WTC11 (cell line): ENCODE data around the gene PCNA.

Experiments used
- ETV6 ChIP-seq: sonication (generic); formaldehyde crosslinking; IDR thresholded peaks from 2 replicates; pipeline ENCODE4 v1.8.1; 2022; ENCODE audit warnings: mild to moderate bottlenecking, missing genetic modification reagents
- TF ChIP-seq, protein P1 (sequence below): sonication (generic); formaldehyde crosslinking; IDR thresholded peaks from 2 replicates; pipeline ENCODE4 v1.8.0; 2022; ENCODE audit warnings: mild to moderate bottlenecking, missing genetic modification reagents
- TF ChIP-seq, protein P2 (sequence below): sonication (generic); formaldehyde crosslinking; IDR thresholded peaks from 2 replicates; pipeline ENCODE4 v1.8.1; 2022; ENCODE audit warnings: mild to moderate bottlenecking, moderate library complexity, missing genetic modification reagents
- TF ChIP-seq, protein P3 (sequence below): sonication (generic); formaldehyde crosslinking; IDR thresholded peaks from 2 replicates; pipeline ENCODE4 v1.8.0; 2022; ENCODE audit warnings: mild to moderate bottlenecking, missing genetic modification reagents
- TF ChIP-seq, protein P4 (sequence below): fragments of 200-600 bp; IDR thresholded peaks from 2 replicates; pipeline ENCODE4 v1.8.0; 2022; ENCODE audit warnings: antibody characterized with exemption

DNA sequence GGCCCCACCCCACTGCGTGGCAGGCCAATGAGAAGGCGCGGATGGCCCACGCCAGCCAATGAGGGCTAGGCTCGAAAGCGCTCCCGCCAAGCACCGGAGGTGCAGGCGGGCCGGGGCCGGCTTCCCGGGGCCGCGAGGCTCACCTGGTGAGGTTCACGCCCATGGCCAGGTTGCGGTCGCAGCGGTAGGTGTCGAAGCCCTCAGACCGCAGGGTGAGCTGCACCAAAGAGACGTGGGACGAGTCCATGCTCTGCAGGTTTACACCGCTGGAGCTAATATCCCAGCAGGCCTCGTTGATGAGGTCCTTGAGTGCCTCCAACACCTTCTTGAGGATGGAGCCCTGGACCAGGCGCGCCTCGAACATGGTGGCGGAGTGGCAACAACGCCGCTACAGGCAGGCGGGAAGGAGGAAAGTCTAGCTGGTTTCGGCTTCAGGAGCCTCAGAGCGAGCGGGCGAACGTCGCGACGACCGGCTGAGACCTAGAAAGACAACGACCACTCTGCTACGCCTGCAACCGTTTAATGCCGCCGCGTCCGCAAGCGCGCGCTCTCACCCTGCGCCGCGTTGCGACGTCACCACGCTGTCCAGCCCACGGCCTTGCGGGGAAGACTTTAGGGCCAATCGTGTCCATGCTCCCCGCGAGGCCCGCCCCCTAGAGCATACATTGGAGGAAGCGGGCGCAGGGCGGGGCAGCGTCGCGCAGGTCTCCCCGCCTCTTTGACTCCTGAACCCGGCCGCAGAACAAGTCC lies at the start of gene PCNA:
- TF ChIP-seq, protein P1, sequence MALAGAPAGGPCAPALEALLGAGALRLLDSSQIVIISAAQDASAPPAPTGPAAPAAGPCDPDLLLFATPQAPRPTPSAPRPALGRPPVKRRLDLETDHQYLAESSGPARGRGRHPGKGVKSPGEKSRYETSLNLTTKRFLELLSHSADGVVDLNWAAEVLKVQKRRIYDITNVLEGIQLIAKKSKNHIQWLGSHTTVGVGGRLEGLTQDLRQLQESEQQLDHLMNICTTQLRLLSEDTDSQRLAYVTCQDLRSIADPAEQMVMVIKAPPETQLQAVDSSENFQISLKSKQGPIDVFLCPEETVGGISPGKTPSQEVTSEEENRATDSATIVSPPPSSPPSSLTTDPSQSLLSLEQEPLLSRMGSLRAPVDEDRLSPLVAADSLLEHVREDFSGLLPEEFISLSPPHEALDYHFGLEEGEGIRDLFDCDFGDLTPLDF: peak; percentile 10
- TF ChIP-seq, protein P2, sequence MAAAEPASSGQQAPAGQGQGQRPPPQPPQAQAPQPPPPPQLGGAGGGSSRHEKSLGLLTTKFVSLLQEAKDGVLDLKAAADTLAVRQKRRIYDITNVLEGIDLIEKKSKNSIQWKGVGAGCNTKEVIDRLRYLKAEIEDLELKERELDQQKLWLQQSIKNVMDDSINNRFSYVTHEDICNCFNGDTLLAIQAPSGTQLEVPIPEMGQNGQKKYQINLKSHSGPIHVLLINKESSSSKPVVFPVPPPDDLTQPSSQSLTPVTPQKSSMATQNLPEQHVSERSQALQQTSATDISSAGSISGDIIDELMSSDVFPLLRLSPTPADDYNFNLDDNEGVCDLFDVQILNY (CRISPR knock-in tag): peak; percentile 87
- TF ChIP-seq, protein P3, sequence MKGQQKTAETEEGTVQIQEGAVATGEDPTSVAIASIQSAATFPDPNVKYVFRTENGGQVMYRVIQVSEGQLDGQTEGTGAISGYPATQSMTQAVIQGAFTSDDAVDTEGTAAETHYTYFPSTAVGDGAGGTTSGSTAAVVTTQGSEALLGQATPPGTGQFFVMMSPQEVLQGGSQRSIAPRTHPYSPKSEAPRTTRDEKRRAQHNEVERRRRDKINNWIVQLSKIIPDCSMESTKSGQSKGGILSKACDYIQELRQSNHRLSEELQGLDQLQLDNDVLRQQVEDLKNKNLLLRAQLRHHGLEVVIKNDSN (CRISPR knock-in tag): 0 out of 2 replicates have a peak, but pooled peaks have one; percentile 77
- peak; percentile 92 for TF ChIP-seq ETV6 (CRISPR knock-in tag)
- TF ChIP-seq, protein P4, sequence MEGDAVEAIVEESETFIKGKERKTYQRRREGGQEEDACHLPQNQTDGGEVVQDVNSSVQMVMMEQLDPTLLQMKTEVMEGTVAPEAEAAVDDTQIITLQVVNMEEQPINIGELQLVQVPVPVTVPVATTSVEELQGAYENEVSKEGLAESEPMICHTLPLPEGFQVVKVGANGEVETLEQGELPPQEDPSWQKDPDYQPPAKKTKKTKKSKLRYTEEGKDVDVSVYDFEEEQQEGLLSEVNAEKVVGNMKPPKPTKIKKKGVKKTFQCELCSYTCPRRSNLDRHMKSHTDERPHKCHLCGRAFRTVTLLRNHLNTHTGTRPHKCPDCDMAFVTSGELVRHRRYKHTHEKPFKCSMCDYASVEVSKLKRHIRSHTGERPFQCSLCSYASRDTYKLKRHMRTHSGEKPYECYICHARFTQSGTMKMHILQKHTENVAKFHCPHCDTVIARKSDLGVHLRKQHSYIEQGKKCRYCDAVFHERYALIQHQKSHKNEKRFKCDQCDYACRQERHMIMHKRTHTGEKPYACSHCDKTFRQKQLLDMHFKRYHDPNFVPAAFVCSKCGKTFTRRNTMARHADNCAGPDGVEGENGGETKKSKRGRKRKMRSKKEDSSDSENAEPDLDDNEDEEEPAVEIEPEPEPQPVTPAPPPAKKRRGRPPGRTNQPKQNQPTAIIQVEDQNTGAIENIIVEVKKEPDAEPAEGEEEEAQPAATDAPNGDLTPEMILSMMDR: no peak
